GM23248 (cell line): ENCODE measurements around the gene LRRC55.

ENCODE experiments used
- EZH2 ChIP-seq: fragments of 200-600 bp; sonication (generic); IDR thresholded peaks from 2 replicates; pipeline ENCODE4 v1.6.1; 2018; ENCODE audit warnings: antibody characterized with exemption, mild to moderate bottlenecking; ENCODE audit not compliant: insufficient read depth, poor library complexity, severe bottlenecking
- EZH2phosphoT487 ChIP-seq: fragments of 200-600 bp; sonication (generic); IDR thresholded peaks from 2 replicates; pipeline ENCODE4 v1.6.1; 2018; ENCODE audit warnings: antibody characterized with exemption, moderate library complexity, mild to moderate bottlenecking, low read depth; ENCODE audit not compliant: insufficient read depth

- TF ChIP-seq EZH2phosphoT487 (no peak), EZH2 (no peak)
Measured at GRCh38 chr11:57223601-57224000, 41.8 kb downstream of the LRRC55 start.
